GM12878 (cell line): ENCODE measurements around the gene ITGA2.

Experiments used
- ATF3 ChIP-seq: IDR thresholded peaks from 2 replicates; pipeline ENCODE4 v1.6.1; 2011; ENCODE audit warnings: low read depth, mild to moderate bottlenecking, low read length, moderate library complexity, borderline replicate concordance; ENCODE audit errors: extremely low read depth
- CHD4 ChIP-seq: fragments of 200-600 bp; sonication (generic); IDR thresholded peaks from 2 replicates; pipeline ENCODE4 v1.6.1; 2016; ENCODE audit warnings: mild to moderate bottlenecking
- EP300 ChIP-seq, 2 experiments: fragments of 150-350 bp in 1 of 2; IDR thresholded peaks; 2 replicates each; pipeline ENCODE4 v1.6.1; 2011 to 2012; ENCODE audit warnings: low read depth in 2 of 2, low read length in 2 of 2, borderline replicate concordance in 1 of 2, improper control_type of control experiment in 1 of 2, inconsistent platforms in 1 of 2; ENCODE audit not compliant: control insufficient read depth in 1 of 2
- EZH2 ChIP-seq: IDR thresholded peaks from 2 replicates; pipeline ENCODE4 v1.6.1; 2012; ENCODE audit warnings: low read depth, mild to moderate bottlenecking, control low read depth, inconsistent platforms, low read length, borderline replicate concordance; ENCODE audit not compliant: control insufficient read depth
- JUNB ChIP-seq: IDR thresholded peaks from 2 replicates; pipeline ENCODE4 v1.6.1; 2016; ENCODE audit warnings: antibody characterized with exemption, mild to moderate bottlenecking
- MYC ChIP-seq: IDR thresholded peaks from 2 replicates; pipeline ENCODE4 v1.6.1; 2011; ENCODE audit warnings: mild to moderate bottlenecking, low read length, moderate library complexity, inconsistent platforms; ENCODE audit not compliant: insufficient read depth, insufficient replicate concordance, insufficient read length, severe bottlenecking
- PRDM15 ChIP-seq: fragments of 450-650 bp; formaldehyde crosslinking; IDR thresholded peaks from 2 replicates; pipeline ENCODE4 v1.4.0; 2020; ENCODE audit warnings: mild to moderate bottlenecking, moderate library complexity
- ZNF274 ChIP-seq: IDR thresholded peaks from one replicate; pipeline ENCODE4 v1.8.0; 2011; ENCODE audit not compliant: insufficient read length, insufficient read depth
- TF ChIP-seq, protein P1 (sequence below): IDR thresholded peaks from 2 replicates; pipeline ENCODE4 v1.6.1; 2012; ENCODE audit warnings: low read depth, low read length, improper control_type of control experiment
- TF ChIP-seq, protein P2 (sequence below), 3 experiments: IDR thresholded peaks in 2 of 3; conservative IDR thresholded peaks in 1 of 3; 2 replicates each; pipeline ENCODE4 v1.5.1; 2011; ENCODE audit warnings: low read depth in 3 of 3, low read length in 3 of 3, mild to moderate bottlenecking in 3 of 3, control low read depth in 2 of 3, moderate library complexity in 2 of 3, inconsistent platforms in 1 of 3, mixed read lengths in 1 of 3; ENCODE audit not compliant: control insufficient read depth in 2 of 3, insufficient read depth in 1 of 3; ENCODE audit errors: extremely low read depth in 1 of 3

GRCh38 chr5:53048248-53048647 is 59.1 kb downstream of the ITGA2 start:
- TF ChIP-seq EZH2 (no peak), PRDM15 (CRISPR knock-in tag) (no peak), ATF3 (no peak), MYC (no peak), EP300 (IDR thresholded peaks at IDR 0.05; ENCODE audit: borderline replicate concordance in 1 of 2, control insufficient read depth in 1 of 2, low read depth in 2 of 2, low read length in 2 of 2) (no peak), ZNF274 (no peak), CHD4 (no peak), JUNB (no peak)
- TF ChIP-seq, protein P1, sequence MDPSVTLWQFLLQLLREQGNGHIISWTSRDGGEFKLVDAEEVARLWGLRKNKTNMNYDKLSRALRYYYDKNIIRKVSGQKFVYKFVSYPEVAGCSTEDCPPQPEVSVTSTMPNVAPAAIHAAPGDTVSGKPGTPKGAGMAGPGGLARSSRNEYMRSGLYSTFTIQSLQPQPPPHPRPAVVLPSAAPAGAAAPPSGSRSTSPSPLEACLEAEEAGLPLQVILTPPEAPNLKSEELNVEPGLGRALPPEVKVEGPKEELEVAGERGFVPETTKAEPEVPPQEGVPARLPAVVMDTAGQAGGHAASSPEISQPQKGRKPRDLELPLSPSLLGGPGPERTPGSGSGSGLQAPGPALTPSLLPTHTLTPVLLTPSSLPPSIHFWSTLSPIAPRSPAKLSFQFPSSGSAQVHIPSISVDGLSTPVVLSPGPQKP, result no peak
- TF ChIP-seq, protein P2, sequence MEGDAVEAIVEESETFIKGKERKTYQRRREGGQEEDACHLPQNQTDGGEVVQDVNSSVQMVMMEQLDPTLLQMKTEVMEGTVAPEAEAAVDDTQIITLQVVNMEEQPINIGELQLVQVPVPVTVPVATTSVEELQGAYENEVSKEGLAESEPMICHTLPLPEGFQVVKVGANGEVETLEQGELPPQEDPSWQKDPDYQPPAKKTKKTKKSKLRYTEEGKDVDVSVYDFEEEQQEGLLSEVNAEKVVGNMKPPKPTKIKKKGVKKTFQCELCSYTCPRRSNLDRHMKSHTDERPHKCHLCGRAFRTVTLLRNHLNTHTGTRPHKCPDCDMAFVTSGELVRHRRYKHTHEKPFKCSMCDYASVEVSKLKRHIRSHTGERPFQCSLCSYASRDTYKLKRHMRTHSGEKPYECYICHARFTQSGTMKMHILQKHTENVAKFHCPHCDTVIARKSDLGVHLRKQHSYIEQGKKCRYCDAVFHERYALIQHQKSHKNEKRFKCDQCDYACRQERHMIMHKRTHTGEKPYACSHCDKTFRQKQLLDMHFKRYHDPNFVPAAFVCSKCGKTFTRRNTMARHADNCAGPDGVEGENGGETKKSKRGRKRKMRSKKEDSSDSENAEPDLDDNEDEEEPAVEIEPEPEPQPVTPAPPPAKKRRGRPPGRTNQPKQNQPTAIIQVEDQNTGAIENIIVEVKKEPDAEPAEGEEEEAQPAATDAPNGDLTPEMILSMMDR (IDR thresholded peaks at IDR 0.05 in 2 of 3, conservative IDR thresholded peaks at IDR 0.05 in 1 of 3; ENCODE audit: control insufficient read depth in 2 of 3, extremely low read depth in 1 of 3, insufficient read depth in 1 of 3, low read depth in 3 of 3, low read length in 3 of 3), result no peak
